ENCODE data around the gene ATXN2L.

ATXN2L gene

GRCh38 chr16:28863929-28864793 lies 41.4 kb downstream of the ATXN2L start:
- peaks cover 27% of the 10 kb centered on the region for H3K4me1 ChIP-seq (ENCODE audit: insufficient read depth, low read length, severe bottlenecking)
- H3K9ac ChIP-seq (ENCODE audit: low read length) = peak overlapping the region; percentile 81
- peak overlapping the region; percentile 81 for H3K4me3 ChIP-seq (ENCODE audit: low read depth, low read length, poor library complexity, severe bottlenecking)
- no peak for TF ChIP-seq EZH2 (IDR thresholded peaks at IDR 0.05; ENCODE audit: borderline replicate concordance, low read length)
- TF ChIP-seq CTCF (IDR thresholded peaks at IDR 0.05; ENCODE audit: low read length) = no peak
- no peaks in the 10 kb centered on the region for H3K9me2 ChIP-seq (ENCODE audit: low read depth, low read length)
- no peaks in the 10 kb centered on the region for H3K27me3 ChIP-seq (ENCODE audit: insufficient read depth, low read length)
- peaks cover 24% of the 10 kb centered on the region for H3K36me3 ChIP-seq (ENCODE audit: insufficient read depth, low read length)
- no peaks in the 10 kb centered on the region for H4K20me1 ChIP-seq (ENCODE audit: insufficient read depth, low read length)
- H3K4me2 ChIP-seq (ENCODE audit: low read length) = peak overlapping the region; percentile 87
- no peak overlapping the region for H2AFZ ChIP-seq (ENCODE audit: low read length)
- no peaks in the 10 kb centered on the region for H3K9me3 ChIP-seq (ENCODE audit: low read length)
- H3K27ac ChIP-seq (ENCODE audit: low read depth, low read length, poor library complexity, severe bottlenecking) = peak overlapping the region; percentile 83
- peaks cover 3% of the 10 kb centered on the region; the same call in 1 of the 2 replicates for H3K79me2 ChIP-seq (ENCODE audit: insufficient read depth, low read length)
- H3F3A ChIP-seq (ENCODE audit: insufficient read depth, low read length) = no peaks in the 10 kb centered on the region

- Histone ChIP-seq H3K27me3 (ENCODE audit: insufficient read depth, low read length) (no peaks in the 10 kb centered on the region), H3K79me2 (ENCODE audit: insufficient read depth, low read length) (peaks cover 3% of the 10 kb centered on the region; the same call in 1 of the 2 replicates), H3K4me3 (ENCODE audit: low read depth, low read length, poor library complexity, severe bottlenecking) (peak overlapping the region; percentile 81), H3F3A (ENCODE audit: insufficient read depth, low read length) (no peaks in the 10 kb centered on the region), H3K9me3 (ENCODE audit: low read length) (no peaks in the 10 kb centered on the region), H2AFZ (ENCODE audit: low read length) (no peak overlapping the region), H3K9me2 (ENCODE audit: low read depth, low read length) (no peaks in the 10 kb centered on the region), H3K4me2 (ENCODE audit: low read length) (peak overlapping the region; percentile 87), H3K9ac (ENCODE audit: low read length) (peak overlapping the region; percentile 81; the same call in 1 of the 2 replicates), H3K36me3 (ENCODE audit: insufficient read depth, low read length) (peaks cover 34% of the 10 kb centered on the region), H3K27ac (ENCODE audit: low read depth, low read length, poor library complexity, severe bottlenecking) (no peak overlapping the region), H3K4me1 (ENCODE audit: insufficient read depth, low read length, severe bottlenecking) (peaks cover 27% of the 10 kb centered on the region), H4K20me1 (ENCODE audit: insufficient read depth, low read length) (no peaks in the 10 kb centered on the region)
- TF ChIP-seq EZH2 (IDR thresholded peaks at IDR 0.05; ENCODE audit: borderline replicate concordance, low read length) = no peak
- no peak for TF ChIP-seq CTCF (IDR thresholded peaks at IDR 0.05; ENCODE audit: low read length)
Measured at GRCh38 chr16:28865001-28865688, 42.3 kb downstream of the ATXN2L start.

DNA sequence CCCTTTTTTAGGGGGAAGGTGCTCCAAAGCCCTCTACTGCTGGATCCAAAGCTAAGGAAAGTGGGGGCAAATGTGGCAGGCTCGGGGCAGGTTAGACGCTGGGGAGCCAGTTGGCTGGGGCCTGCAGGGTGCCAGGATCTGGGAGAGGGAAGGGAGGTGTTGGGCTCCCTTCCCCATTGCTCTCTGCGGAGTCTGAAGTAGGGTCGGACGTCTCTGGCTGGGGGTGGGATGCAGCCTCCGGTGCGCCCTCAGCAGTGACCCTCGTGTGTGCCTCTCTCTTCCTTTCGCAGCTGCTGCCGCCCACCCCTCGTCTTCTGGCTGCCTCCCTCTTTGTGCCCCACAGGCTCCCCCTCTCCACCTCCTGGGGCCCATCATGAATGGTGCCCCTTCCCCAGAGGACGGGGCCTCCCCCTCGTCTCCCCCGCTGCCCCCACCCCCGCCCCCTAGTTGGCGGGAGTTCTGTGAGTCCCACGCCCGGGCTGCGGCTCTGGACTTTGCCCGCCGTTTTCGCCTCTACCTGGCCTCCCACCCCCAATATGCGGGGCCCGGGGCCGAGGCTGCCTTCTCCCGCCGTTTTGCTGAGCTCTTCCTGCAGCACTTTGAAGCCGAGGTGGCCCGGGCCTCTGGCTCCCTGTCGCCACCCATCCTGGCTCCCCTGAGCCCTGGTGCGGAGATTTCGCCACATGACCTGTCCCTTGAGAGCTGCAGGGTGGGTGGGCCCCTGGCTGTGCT lies 43.1 kb downstream of the ATXN2L start:
- Histone ChIP-seq H3K36me3 (ENCODE audit: insufficient read depth, low read length) (peaks cover 36% of the 10 kb centered on the region), H3K4me1 (ENCODE audit: insufficient read depth, low read length, severe bottlenecking) (peaks cover 27% of the 10 kb centered on the region), H3K9ac (ENCODE audit: low read length) (no peak overlapping the region), H3K27ac (ENCODE audit: low read depth, low read length, poor library complexity, severe bottlenecking) (no peak overlapping the region), H3K4me3 (ENCODE audit: low read depth, low read length, poor library complexity, severe bottlenecking) (no peak overlapping the region), H4K20me1 (ENCODE audit: insufficient read depth, low read length) (no peaks in the 10 kb centered on the region), H3K79me2 (ENCODE audit: insufficient read depth, low read length) (peaks cover 3% of the 10 kb centered on the region; the same call in 1 of the 2 replicates), H3K4me2 (ENCODE audit: low read length) (no peak overlapping the region; the same call in 1 of the 2 replicates), H3K27me3 (ENCODE audit: insufficient read depth, low read length) (no peaks in the 10 kb centered on the region), H3K9me2 (ENCODE audit: low read depth, low read length) (no peaks in the 10 kb centered on the region), H2AFZ (ENCODE audit: low read length) (no peak overlapping the region), H3K9me3 (ENCODE audit: low read length) (no peaks in the 10 kb centered on the region), H3F3A (ENCODE audit: insufficient read depth, low read length) (no peaks in the 10 kb centered on the region)
- no peak for TF ChIP-seq CTCF (IDR thresholded peaks at IDR 0.05; ENCODE audit: low read length)
- TF ChIP-seq EZH2 (IDR thresholded peaks at IDR 0.05; ENCODE audit: borderline replicate concordance, low read length) = no peak

All from OCI-LY1 (cell line).